Fibroblast of pulmonary artery (primary cell): ENCODE measurements around the gene GAST.
"Not testable (repeated sequence)": the region's sequence is repeated elsewhere in the genome, so short reads cannot be mapped to it uniquely, and the experiment has no call there.

Experiments used
- DNase-seq: peaks from one replicate; pipeline ENCODE4 v3.0.0-alpha.2; 2010; ENCODE audit warnings: low read depth
- H3K4me3 ChIP-seq: replicated peaks from 2 replicates; pipeline ENCODE4 v1.5.1; 2011; ENCODE audit warnings: low read depth, mild to moderate bottlenecking, control low read depth, low read length, moderate library complexity
- TF ChIP-seq, protein P1 (sequence below): IDR thresholded peaks from 2 replicates; pipeline ENCODE4 v1.5.1; 2011; ENCODE audit warnings: mild to moderate bottlenecking, control low read depth, low read length, inconsistent platforms; ENCODE audit errors: missing control alignments

GAST gene

GRCh38 chr17:41684035-41684434, 28.1 kb upstream of the GAST start:
- no peak for DNase-seq
- TF ChIP-seq, protein P1, sequence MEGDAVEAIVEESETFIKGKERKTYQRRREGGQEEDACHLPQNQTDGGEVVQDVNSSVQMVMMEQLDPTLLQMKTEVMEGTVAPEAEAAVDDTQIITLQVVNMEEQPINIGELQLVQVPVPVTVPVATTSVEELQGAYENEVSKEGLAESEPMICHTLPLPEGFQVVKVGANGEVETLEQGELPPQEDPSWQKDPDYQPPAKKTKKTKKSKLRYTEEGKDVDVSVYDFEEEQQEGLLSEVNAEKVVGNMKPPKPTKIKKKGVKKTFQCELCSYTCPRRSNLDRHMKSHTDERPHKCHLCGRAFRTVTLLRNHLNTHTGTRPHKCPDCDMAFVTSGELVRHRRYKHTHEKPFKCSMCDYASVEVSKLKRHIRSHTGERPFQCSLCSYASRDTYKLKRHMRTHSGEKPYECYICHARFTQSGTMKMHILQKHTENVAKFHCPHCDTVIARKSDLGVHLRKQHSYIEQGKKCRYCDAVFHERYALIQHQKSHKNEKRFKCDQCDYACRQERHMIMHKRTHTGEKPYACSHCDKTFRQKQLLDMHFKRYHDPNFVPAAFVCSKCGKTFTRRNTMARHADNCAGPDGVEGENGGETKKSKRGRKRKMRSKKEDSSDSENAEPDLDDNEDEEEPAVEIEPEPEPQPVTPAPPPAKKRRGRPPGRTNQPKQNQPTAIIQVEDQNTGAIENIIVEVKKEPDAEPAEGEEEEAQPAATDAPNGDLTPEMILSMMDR = no peak
- no peak overlapping the region for H3K4me3 ChIP-seq

- H3K4me3 ChIP-seq, DNase-seq: not testable (repeated sequence)
Observed at GRCh38 chr17:41685753-41686152, 26.4 kb upstream of the GAST start.

- TF ChIP-seq, protein P1 = no peak
- H3K4me3 ChIP-seq = no peak overlapping the region
- DNase-seq = no peak
Observed at GRCh38 chr17:41686281-41686680, 25.9 kb upstream of the GAST start.

DNA sequence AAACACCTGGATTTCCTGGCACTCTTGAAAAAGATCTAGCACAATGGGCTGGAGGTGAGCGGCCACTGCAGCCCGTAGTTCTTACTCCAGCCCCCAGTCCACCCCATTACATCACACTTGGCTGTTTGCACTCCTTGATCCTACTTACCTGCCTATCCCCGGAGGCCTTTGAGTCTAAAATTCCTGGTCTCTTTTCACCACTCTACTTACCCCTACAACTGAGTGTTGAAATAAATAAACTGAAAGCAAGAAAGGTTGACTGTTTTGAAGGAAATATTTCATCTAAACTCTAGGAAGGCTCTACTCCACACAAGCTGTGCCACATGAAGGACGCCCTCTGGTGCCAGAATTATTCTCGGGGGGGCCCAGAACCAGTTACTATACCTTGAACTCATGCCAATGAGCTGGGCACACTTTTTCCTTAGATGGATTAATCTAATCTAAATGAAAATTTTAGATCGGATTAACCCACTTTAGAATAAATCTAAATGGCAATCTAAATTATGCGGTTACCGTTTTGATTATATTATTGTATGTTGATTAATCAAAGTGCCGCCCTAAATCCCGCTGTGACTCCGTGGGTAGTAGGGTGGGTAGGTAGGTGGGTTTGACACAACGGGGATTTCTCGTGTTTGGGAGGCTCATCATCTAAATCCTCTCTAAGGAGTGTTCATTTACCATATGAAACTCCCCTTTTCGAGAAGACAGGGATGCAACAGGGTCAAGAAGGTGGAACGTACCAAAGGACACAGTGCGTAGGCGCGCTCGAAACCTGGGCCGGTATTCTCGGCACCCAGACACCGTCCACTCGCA, 24.1 kb upstream of the GAST start:
- DNase-seq = peak; percentile 43
- TF ChIP-seq, protein P1 = peak; percentile 18

GRCh38 chr17:41688641-41689496, 23.3 kb upstream of the GAST start, which contains the start of gene EIF1:
EIF1 (plus strand) TSS chr17:41688885; CDS start chr17:41689039, 154 bp downstream.
- peak; percentile 100 for DNase-seq
- peak within 1 kb of the TSS; percentile 82 for H3K4me3 ChIP-seq
- TF ChIP-seq, protein P1 = no peak

More for the DNA sequence above, 24.1 kb upstream of the GAST start:
- H3K4me3 ChIP-seq = peak overlapping the region; percentile 82

DNA sequence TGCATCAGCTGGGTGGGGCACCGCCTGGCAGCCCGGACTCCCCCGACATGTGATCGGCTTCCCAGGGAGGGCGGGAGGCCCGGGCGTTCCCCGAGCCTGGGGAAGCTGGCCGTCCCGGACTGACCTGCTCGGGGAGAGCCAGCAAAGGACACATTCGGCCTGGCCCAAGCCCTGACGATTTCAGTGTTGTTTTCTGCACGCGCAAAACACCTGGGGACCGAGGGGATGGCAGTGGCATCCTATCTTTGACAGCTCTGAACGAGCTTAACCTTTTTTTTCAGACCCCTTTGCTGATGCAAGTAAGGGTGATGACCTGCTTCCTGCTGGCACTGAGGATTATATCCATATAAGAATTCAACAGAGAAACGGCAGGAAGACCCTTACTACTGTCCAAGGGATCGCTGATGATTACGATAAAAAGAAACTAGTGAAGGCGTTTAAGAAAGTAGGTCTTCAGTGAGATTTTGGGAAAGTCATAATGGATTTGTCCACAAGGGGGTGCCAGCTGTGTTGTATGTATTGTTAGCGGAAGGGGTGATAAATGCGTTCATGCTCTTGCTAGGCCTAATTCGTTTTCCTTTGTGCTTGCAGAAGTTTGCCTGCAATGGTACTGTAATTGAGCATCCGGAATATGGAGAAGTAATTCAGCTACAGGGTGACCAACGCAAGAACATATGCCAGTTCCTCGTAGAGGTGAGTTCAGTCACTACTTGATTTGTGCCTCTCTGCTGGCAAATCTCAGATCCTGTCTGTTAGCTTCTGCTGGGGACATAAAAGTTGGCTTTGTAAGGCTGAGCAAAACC, 22.4 kb upstream of the GAST start:
- TF ChIP-seq, protein P1 = peak; percentile 67
- DNase-seq = peak; percentile 79
- H3K4me3 ChIP-seq = peak overlapping the region; percentile 82

DNA sequence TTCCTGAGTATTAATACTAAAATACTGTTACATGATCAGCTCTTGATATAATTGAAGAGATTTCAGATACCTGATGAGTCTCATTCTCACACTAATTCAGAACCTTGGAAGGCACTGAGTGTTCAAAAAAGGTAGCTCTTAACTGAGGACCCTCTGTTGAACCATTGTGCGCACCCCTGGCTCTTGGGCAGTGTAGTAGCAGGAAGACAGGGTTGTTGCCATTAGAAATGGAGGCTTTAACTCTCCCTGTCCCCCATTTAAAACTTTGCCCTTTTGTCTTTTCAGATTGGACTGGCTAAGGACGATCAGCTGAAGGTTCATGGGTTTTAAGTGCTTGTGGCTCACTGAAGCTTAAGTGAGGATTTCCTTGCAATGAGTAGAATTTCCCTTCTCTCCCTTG, 21.6 kb upstream of the GAST start:
- H3K4me3 ChIP-seq = peak overlapping the region; percentile 82
- DNase-seq = no peak
- TF ChIP-seq, protein P1 = no peak
